Lung (tissue), 12 donors: ENCODE results near the gene DTX3. TPM values are rescaled to one million over a fixed set of nuclear protein-coding genes. Genes with fewer than 3 reads are reported as not detected.
A peak's percentile ranks its signal among the peaks of the same experiment; 100 is the strongest.

Experiments used
- ATAC-seq: fragments of 200-7000 bp; cut with Tn5 transposase; one replicate; pipeline ENCODE4 v1.9.1; 2020; ENCODE audit warnings: moderate number of reproducible peaks; ENCODE audit not compliant: insufficient read depth, low FRiP score
- DNase-seq, 3 donors: peaks; one replicate each; pipeline ENCODE4 v3.0.0-alpha.2; 2013 to 2017
- H3K27ac ChIP-seq, 2 donors: one replicate each; pipeline ENCODE4 v1.5.1; 2013; ENCODE audit warnings: mild to moderate bottlenecking in 2 of 2, moderate library complexity in 2 of 2, control low read depth in 1 of 2, inconsistent platforms in 1 of 2, low read depth in 1 of 2, low read length in 1 of 2
- H3K27me3 ChIP-seq, 3 donors: one replicate each; pipeline ENCODE4 v1.5.1; 2013; ENCODE audit warnings: low read length in 2 of 3; ENCODE audit not compliant: control insufficient read depth in 3 of 3, insufficient read depth in 3 of 3
- H3K36me3 ChIP-seq, 4 donors: one replicate each; pipeline ENCODE4 v1.5.1; 2013; ENCODE audit warnings: low read length in 4 of 4, mild to moderate bottlenecking in 1 of 4, moderate library complexity in 1 of 4; ENCODE audit not compliant: control insufficient read depth in 4 of 4, insufficient read depth in 4 of 4
- H3K4me1 ChIP-seq, 5 donors: one replicate each; pipeline ENCODE4 v1.5.1; 2013; ENCODE audit warnings: low read length in 5 of 5, mild to moderate bottlenecking in 2 of 5, moderate library complexity in 1 of 5; ENCODE audit not compliant: control insufficient read depth in 5 of 5, insufficient read depth in 5 of 5
- H3K4me3 ChIP-seq: one replicate; pipeline ENCODE4 v1.5.1; 2013; ENCODE audit warnings: mild to moderate bottlenecking, control low read depth, moderate library complexity
- H3K9ac ChIP-seq, 2 donors: one replicate each; pipeline ENCODE4 v1.5.1; 2013; ENCODE audit warnings: low read length in 2 of 2, control low read depth in 1 of 2; ENCODE audit not compliant: insufficient read depth in 1 of 2
- H3K9me3 ChIP-seq, 4 donors: one replicate each; pipeline ENCODE4 v1.5.1; 2013; ENCODE audit warnings: low read length in 3 of 4, mild to moderate bottlenecking in 1 of 4, moderate library complexity in 1 of 4; ENCODE audit not compliant: control insufficient read depth in 4 of 4, insufficient read depth in 3 of 4
- CTCF ChIP-seq: IDR thresholded peaks from 2 replicates; pipeline ENCODE4 v1.5.1; 2012; ENCODE audit warnings: mild to moderate bottlenecking; ENCODE audit errors: control extremely low read depth, extremely low read depth
- WGBS, 2 donors: extraction: QIAGEN DNeasy Blood & Tissue Kit; methylation state at CpG; one replicate each; pipeline ENCODE4 v1.1.7; 2013; 5-methylcytosine and 5-hydroxymethylcytosine counted together
- polyA plus RNA-seq, 2 donors: library from polyadenylated mRNA; stranded (reverse); fragments of 200-250 nt; gene quantifications; one replicate each; pipeline ENCODE4 v1.2.1, GENCODE V29; 2013
- total RNA-seq, 2 donors: library from RNA; depleted of rRNA in 1 of 2; stranded (reverse); fragments of >200 nt in 1 of 2; gene quantifications; one replicate each; pipeline ENCODE4 v1.2.1, GENCODE V29; 2014 to 2021
- donor health status: control.
- donor health status: control.
- donor health status: Bipolar disorder and iron deficiency.
- donor health status: healthy.
- donor health status: DM: yes; HTN: yes; CAD: no.

Gene DTX3
- total and polyA plus RNA-seq, 4 donors: 13.9 to 40.1 (median 24.9) TPM

- Histone ChIP-seq H3K9ac (no peak overlapping the region), H3K4me1 (peaks cover 0 to 17% (median 7%) of the 10 kb centered on the region in 5 donors), H3K27ac (no peak overlapping the region), H3K9me3 (peaks cover 0 to 2% (median 0%) of the 10 kb centered on the region in 4 donors), H3K4me3 (no peak overlapping the region), H3K27me3 (peaks cover 0 to 93% (median 57%) of the 10 kb centered on the region in 3 donors), H3K36me3 (no peaks in the 10 kb centered on the region)
- ATAC-seq: no peak
- peak in 1 of 3 donors; percentile 5 for DNase-seq
- WGBS, 2 donors: 20 to 28% methylated on average over 9 of the region's 9 CpGs
- TF ChIP-seq CTCF: no peak
These were observed 22.4 kb downstream of the DTX3 start for GRCh38 chr12:57626921-57627445.

- H3K36me3 ChIP-seq: no peaks in the 10 kb centered on the region
- H3K4me3 ChIP-seq: no peak overlapping the region
- H3K27ac ChIP-seq: no peak overlapping the region
- no peak for ATAC-seq
- no peak overlapping the region for H3K9ac ChIP-seq
- peaks cover 0 to 2% (median 0%) of the 10 kb centered on the region in 4 donors for H3K9me3 ChIP-seq
- no peak for TF ChIP-seq CTCF
- H3K4me1 ChIP-seq: peaks cover 0 to 21% (median 9%) of the 10 kb centered on the region in 5 donors
- DNase-seq: peak in 1 of 3 donors; percentile 29
- peaks cover 0 to 91% (median 50%) of the 10 kb centered on the region in 3 donors for H3K27me3 ChIP-seq
- WGBS, 2 donors: 5 to 13% methylated on average over 67 of the region's 67 CpGs
These were observed 23.1 kb downstream of the DTX3 start for GRCh38 chr12:57627501-57628279.

GRCh38 chr12:57628280-57629191 lies 23.9 kb downstream of the DTX3 start:
- no peak for TF ChIP-seq CTCF
- Histone ChIP-seq H3K36me3 (no peaks in the 10 kb centered on the region), H3K4me1 (peaks cover 0 to 21% (median 9%) of the 10 kb centered on the region in 5 donors), H3K27ac (no peak overlapping the region), H3K9ac (no peak overlapping the region), H3K9me3 (peaks cover 0 to 2% (median 0%) of the 10 kb centered on the region in 4 donors), H3K4me3 (no peak overlapping the region), H3K27me3 (peaks cover 0 to 89% (median 52%) of the 10 kb centered on the region in 3 donors)
- ATAC-seq (no peak), DNase-seq (no peak)
- 41 to 53% methylated on average over 29 of the region's 29 CpGs for WGBS, 2 donors
